Caco-2 (cell line): ENCODE data around the gene ABCA1. TPM values are rescaled to one million over a fixed set of nuclear protein-coding genes. Genes with fewer than 3 reads are reported as not detected.

ENCODE experiments used
- BruUV-seq: library from RNA; stranded (reverse); fragments of 400-500 nt; replicated peaks from 2 replicates; lab custom pipeline; 2021; lab: Mats Ljungman, UMichigan
- CTCF ChIA-PET: fragments of 300-600 bp; sonication (Branson Sonifier 250); formaldehyde crosslinking; loops from one replicate; lab custom pipeline; 2022; ENCODE audit warnings: antibody characterized with exemption; lab: Charles Lee
- POLR2A ChIA-PET: fragments of 300-600 bp; sonication (Branson Sonifier 250); formaldehyde crosslinking; loops from one replicate; lab custom pipeline; 2022; ENCODE audit warnings: antibody characterized with exemption; lab: Charles Lee
- DNase-seq, 2 experiments: peaks; one replicate each; pipeline versions ENCODE4 v3.0.0 to v3.0.0-alpha.2; 2020 to 2022
- H3K27me3 ChIP-seq: replicated peaks from 2 replicates; pipeline ENCODE4 v1.6.0; 2011; ENCODE audit warnings: low read length; ENCODE audit not compliant: control insufficient read depth, insufficient read depth
- H3K36me3 ChIP-seq: 2 replicates; pipeline ENCODE4 v1.5.1; 2011; ENCODE audit warnings: low read length; ENCODE audit not compliant: control insufficient read depth, insufficient read depth
- H3K4me1 ChIP-seq: fragments of 250-450 bp; sonication (Bioruptor Pico); 2 replicates; pipeline ENCODE4 v1.5.1; 2020; ENCODE audit warnings: mild to moderate bottlenecking
- H3K4me3 ChIP-seq: 2 replicates; pipeline ENCODE4 v1.5.1; 2011; ENCODE audit warnings: low read depth, mild to moderate bottlenecking, control low read depth, low read length
- H3K9me3 ChIP-seq: fragments of 250-450 bp; sonication (Bioruptor Pico); 2 replicates; pipeline ENCODE4 v1.5.1; 2020; ENCODE audit warnings: mild to moderate bottlenecking, moderate library complexity
- H3K27ac Mint-ChIP-seq: one replicate; pipeline ENCODE4 v1.8.0; 2022; ENCODE audit warnings: mixed read lengths; ENCODE audit not compliant: unreplicated experiment
- H3K27me3 Mint-ChIP-seq: one replicate; pipeline ENCODE4 v1.8.0; 2022; ENCODE audit warnings: mixed read lengths; ENCODE audit not compliant: insufficient read depth, unreplicated experiment
- H3K36me3 Mint-ChIP-seq: one replicate; pipeline ENCODE4 v1.8.0; 2022; ENCODE audit warnings: mild to moderate bottlenecking, mixed read lengths; ENCODE audit not compliant: insufficient read depth, unreplicated experiment
- H3K4me1 Mint-ChIP-seq: one replicate; pipeline ENCODE4 v1.8.0; 2022; ENCODE audit warnings: low read depth, mixed read lengths; ENCODE audit not compliant: unreplicated experiment
- H3K4me3 Mint-ChIP-seq: one replicate; pipeline ENCODE4 v1.8.0; 2022; ENCODE audit warnings: mild to moderate bottlenecking, moderate library complexity, mixed read lengths; ENCODE audit not compliant: unreplicated experiment
- H3K9me3 Mint-ChIP-seq: one replicate; pipeline ENCODE4 v1.8.0; 2022; ENCODE audit warnings: mixed read lengths; ENCODE audit not compliant: unreplicated experiment
- intact Hi-C: fragments of 100-400 bp; cut with micrococcal nuclease; formaldehyde crosslinking; loops from one replicate; pipeline ENCODE4 v1.10.0; 2022; ENCODE audit not compliant: unreplicated experiment
- total RNA-seq: library from RNA; stranded (reverse); gene quantifications from 2 replicates; pipeline ENCODE4 v1.2.3, GENCODE V29; 2022
- TF ChIP-seq, protein P1 (sequence below), 2 experiments: fragments of 200-600 bp in 1 of 2; IDR thresholded peaks; 1 replicate in 1 of 2; 2 replicates in 1 of 2; pipeline versions ENCODE4 v1.5.1 to v1.8.0; 2011 to 2022; ENCODE audit warnings: antibody characterized with exemption in 1 of 2, control low read depth in 1 of 2, inconsistent platforms in 1 of 2, low read depth in 1 of 2, low read length in 1 of 2, mild to moderate bottlenecking in 1 of 2, moderate library complexity in 1 of 2; ENCODE audit not compliant: insufficient read depth in 1 of 2, severe bottlenecking in 1 of 2, unreplicated experiment in 1 of 2

The ABCA1 gene
- total RNA-seq, 1 experiment from 2014 or later = 14.0 TPM

DNA sequence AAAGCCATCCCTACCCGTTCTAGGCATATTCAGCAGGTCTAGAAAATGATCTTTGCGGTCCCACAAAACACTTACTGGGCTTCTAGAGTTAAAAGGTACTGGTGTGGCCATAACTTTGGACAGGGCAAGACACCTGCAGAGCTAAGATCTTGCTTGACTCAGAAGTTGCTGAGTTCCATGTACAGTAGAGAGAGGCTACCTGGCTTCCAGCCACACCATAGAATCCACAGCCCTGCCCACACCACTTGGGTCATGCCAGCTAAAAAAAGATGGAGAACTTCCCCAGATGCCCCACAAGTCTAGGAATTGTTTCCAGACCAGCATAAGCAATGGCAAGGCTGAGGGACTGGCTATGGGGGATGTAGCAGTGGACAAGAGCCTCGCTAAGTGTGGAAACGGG, 52.1 kb downstream of the ABCA1 start:
- POLR2A ChIA-PET = no interaction called here
- H3K36me3 ChIP-seq = no peaks in the 10 kb centered on the region; the same call in none of the 2 replicates
- H3K9me3 Mint-ChIP-seq = no peaks in the 10 kb centered on the region
- peaks cover 6% of the 10 kb centered on the region for H3K36me3 Mint-ChIP-seq
- no peak overlapping the region for H3K4me3 ChIP-seq
- intact Hi-C loops = no loop called here
- no peak for DNase-seq
- no peaks in the 10 kb centered on the region for H3K27me3 Mint-ChIP-seq
- H3K4me1 ChIP-seq = peaks cover 11% of the 10 kb centered on the region; the same call in 1 of the 2 replicates
- no peaks in the 10 kb centered on the region for H3K4me1 Mint-ChIP-seq
- no peaks in the 10 kb centered on the region; the same call in 1 of the 2 replicates for H3K9me3 ChIP-seq
- H3K4me3 Mint-ChIP-seq = no peak overlapping the region
- H3K27ac Mint-ChIP-seq = no peak overlapping the region
- CTCF ChIA-PET = no interaction called here
- TF ChIP-seq, protein P1, sequence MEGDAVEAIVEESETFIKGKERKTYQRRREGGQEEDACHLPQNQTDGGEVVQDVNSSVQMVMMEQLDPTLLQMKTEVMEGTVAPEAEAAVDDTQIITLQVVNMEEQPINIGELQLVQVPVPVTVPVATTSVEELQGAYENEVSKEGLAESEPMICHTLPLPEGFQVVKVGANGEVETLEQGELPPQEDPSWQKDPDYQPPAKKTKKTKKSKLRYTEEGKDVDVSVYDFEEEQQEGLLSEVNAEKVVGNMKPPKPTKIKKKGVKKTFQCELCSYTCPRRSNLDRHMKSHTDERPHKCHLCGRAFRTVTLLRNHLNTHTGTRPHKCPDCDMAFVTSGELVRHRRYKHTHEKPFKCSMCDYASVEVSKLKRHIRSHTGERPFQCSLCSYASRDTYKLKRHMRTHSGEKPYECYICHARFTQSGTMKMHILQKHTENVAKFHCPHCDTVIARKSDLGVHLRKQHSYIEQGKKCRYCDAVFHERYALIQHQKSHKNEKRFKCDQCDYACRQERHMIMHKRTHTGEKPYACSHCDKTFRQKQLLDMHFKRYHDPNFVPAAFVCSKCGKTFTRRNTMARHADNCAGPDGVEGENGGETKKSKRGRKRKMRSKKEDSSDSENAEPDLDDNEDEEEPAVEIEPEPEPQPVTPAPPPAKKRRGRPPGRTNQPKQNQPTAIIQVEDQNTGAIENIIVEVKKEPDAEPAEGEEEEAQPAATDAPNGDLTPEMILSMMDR (IDR thresholded peaks at IDR 0.05; ENCODE audit: insufficient read depth in 1 of 2, low read depth in 1 of 2, low read length in 1 of 2, severe bottlenecking in 1 of 2, unreplicated experiment in 1 of 2) = no peak
- BruUV-seq = no TSS peak
- no peaks in the 10 kb centered on the region for H3K27me3 ChIP-seq

DNA sequence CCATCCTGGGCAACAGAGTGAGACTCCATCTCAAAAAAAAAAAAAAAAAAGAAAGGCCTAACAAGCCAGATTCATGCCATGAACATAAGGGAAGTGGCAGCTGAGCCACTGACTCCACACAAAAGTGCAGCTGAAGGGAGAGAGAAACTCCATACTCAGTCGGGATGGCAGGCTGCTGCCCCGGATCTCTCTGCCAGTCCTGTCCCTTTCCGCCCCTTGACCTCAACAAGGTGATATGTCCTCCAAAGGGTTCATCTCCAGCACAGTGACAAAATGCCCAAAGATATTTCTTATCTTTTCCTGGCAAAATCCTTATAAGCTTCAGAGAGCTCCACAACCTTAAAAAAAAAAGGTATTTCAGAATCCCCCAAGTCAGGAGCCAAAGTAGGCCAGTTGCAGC, 52.6 kb downstream of the ABCA1 start:
- Histone ChIP-seq H3K4me3 (no peak overlapping the region), H3K27me3 (no peaks in the 10 kb centered on the region), H3K36me3 (no peaks in the 10 kb centered on the region; the same call in none of the 2 replicates), H3K9me3 (no peaks in the 10 kb centered on the region; the same call in 1 of the 2 replicates), H3K4me1 (peaks cover 11% of the 10 kb centered on the region; the same call in 1 of the 2 replicates)
- ChIA-PET POLR2A (interaction anchor here (0.6 kb wide), 1 partner anchor 69 kb away, joined by 4 read pairs; no protein-coding TSS in a partner anchor), CTCF (no interaction called here)
- Mint-ChIP-seq H3K36me3 (peaks cover 6% of the 10 kb centered on the region), H3K27me3 (no peaks in the 10 kb centered on the region), H3K9me3 (no peaks in the 10 kb centered on the region), H3K4me3 (no peak overlapping the region), H3K4me1 (no peaks in the 10 kb centered on the region), H3K27ac (no peak overlapping the region)
- no TSS peak for BruUV-seq
- TF ChIP-seq, protein P1 (IDR thresholded peaks at IDR 0.05; ENCODE audit: insufficient read depth in 1 of 2, low read depth in 1 of 2, low read length in 1 of 2, severe bottlenecking in 1 of 2, unreplicated experiment in 1 of 2) = no peak
- no peak for DNase-seq
- intact Hi-C loops = no loop called here

DNA sequence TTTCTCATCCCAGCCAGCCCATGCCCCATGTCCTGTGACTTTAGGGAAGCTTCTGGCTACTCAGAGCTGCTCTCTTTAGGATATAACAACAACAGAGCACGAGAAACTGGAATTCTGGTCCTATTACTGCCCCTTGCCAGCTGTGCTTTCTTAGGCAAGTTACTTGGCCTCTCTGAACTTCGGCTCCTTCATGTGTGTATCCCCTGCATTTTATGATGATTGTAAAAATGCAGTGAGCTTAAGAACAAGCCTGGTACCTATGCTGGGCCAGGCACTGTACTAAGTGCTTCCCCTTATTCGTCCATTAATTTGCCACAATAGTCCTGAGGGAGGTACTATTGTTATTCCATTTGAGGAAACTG, 54.5 kb downstream of the ABCA1 start:
- H3K27ac Mint-ChIP-seq = no peak overlapping the region
- H3K4me1 ChIP-seq = peaks cover 11% of the 10 kb centered on the region; the same call in 1 of the 2 replicates
- no peaks in the 10 kb centered on the region for H3K27me3 Mint-ChIP-seq
- H3K4me3 ChIP-seq = no peak overlapping the region
- no peak for DNase-seq
- intact Hi-C loops = no loop called here
- TF ChIP-seq, protein P1 (IDR thresholded peaks at IDR 0.05; ENCODE audit: insufficient read depth in 1 of 2, low read depth in 1 of 2, low read length in 1 of 2, severe bottlenecking in 1 of 2, unreplicated experiment in 1 of 2) = no peak
- no peak overlapping the region for H3K4me3 Mint-ChIP-seq
- BruUV-seq = no TSS peak
- CTCF ChIA-PET = no interaction called here
- no peaks in the 10 kb centered on the region for H3K9me3 Mint-ChIP-seq
- H3K4me1 Mint-ChIP-seq = peaks cover 7% of the 10 kb centered on the region
- H3K27me3 ChIP-seq = no peaks in the 10 kb centered on the region
- H3K36me3 Mint-ChIP-seq = peaks cover 6% of the 10 kb centered on the region
- peaks cover under 1% of the 10 kb centered on the region for H3K36me3 ChIP-seq
- no peaks in the 10 kb centered on the region; the same call in 1 of the 2 replicates for H3K9me3 ChIP-seq
- POLR2A ChIA-PET = no interaction called here
